HUES64 (cell line): Measurements from ENCODE around the gene SELPLG.
"Not testable (repeated sequence)": the region's sequence is repeated elsewhere in the genome, so short reads cannot be mapped to it uniquely, and the experiment has no call there.

Experiments
- H3K27ac ChIP-seq: 2 replicates; pipeline ENCODE4 v1.7.0; 2013; ENCODE audit warnings: low read depth, low read length, inconsistent platforms
- H3K27me3 ChIP-seq: 2 replicates; pipeline ENCODE4 v1.6.1; 2013; ENCODE audit warnings: mild to moderate bottlenecking, low read length; ENCODE audit not compliant: insufficient read depth
- H3K36me3 ChIP-seq: 2 replicates; pipeline ENCODE4 v1.6.1; 2013; ENCODE audit warnings: mild to moderate bottlenecking, low read length; ENCODE audit not compliant: insufficient read depth
- H3K4me1 ChIP-seq: 2 replicates; pipeline ENCODE4 v1.6.1; 2013; ENCODE audit warnings: mild to moderate bottlenecking, low read length, moderate library complexity; ENCODE audit not compliant: insufficient read depth
- H3K4me3 ChIP-seq: 2 replicates; pipeline ENCODE4 v1.5.1; 2013; ENCODE audit warnings: mild to moderate bottlenecking, low read length, moderate library complexity
- H3K9ac ChIP-seq: 2 replicates; pipeline ENCODE4 v1.6.1; 2013; ENCODE audit warnings: mild to moderate bottlenecking, low read depth, low read length
- H3K9me3 ChIP-seq: 2 replicates; pipeline ENCODE4 v1.6.1; 2013; ENCODE audit warnings: low read depth, low read length; ENCODE audit not compliant: insufficient read depth
- WGBS: fragments of 150-250, 120-280 bp; methylation state at CpG from one replicate; pipeline ENCODE4 v1.1.7; 2013; ENCODE audit warnings: missing lambda C conversion rate; 5-methylcytosine and 5-hydroxymethylcytosine counted together

Gene SELPLG

GRCh38 chr12:108582509-108582908 is 51.2 kb downstream of the SELPLG start:
- Histone ChIP-seq H3K4me3 (no peak overlapping the region), H3K36me3 (no peaks in the 10 kb centered on the region), H3K27ac (no peak overlapping the region), H3K9me3 (no peaks in the 10 kb centered on the region), H3K9ac (no peak overlapping the region), H3K27me3 (no peaks in the 10 kb centered on the region), H3K4me1 (no peaks in the 10 kb centered on the region)
- WGBS: 89% methylated on average over 9 of the region's 9 CpGs

- Histone ChIP-seq H3K27ac (no peak overlapping the region), H3K27me3 (no peaks in the 10 kb centered on the region), H3K9me3 (no peaks in the 10 kb centered on the region), H3K4me3 (no peak overlapping the region), H3K9ac (no peak overlapping the region), H3K36me3 (no peaks in the 10 kb centered on the region), H3K4me1 (no peaks in the 10 kb centered on the region)
- WGBS: 93% methylated on average over 33 of the region's 33 CpGs
These were observed 52.1 kb downstream of the SELPLG start for GRCh38 chr12:108581311-108582227.

GRCh38 chr12:108580531-108580930 is 53.2 kb downstream of the SELPLG start:
- Histone ChIP-seq H3K36me3 (no peaks in the 10 kb centered on the region), H3K9ac (no peak overlapping the region), H3K9me3 (no peaks in the 10 kb centered on the region), H3K4me1 (no peaks in the 10 kb centered on the region), H3K27ac (no peak overlapping the region), H3K4me3 (no peak overlapping the region), H3K27me3 (no peaks in the 10 kb centered on the region)
- WGBS: 59% methylated on average over 3 of the region's 3 CpGs

GRCh38 chr12:108578813-108579212 is 54.9 kb downstream of the SELPLG start:
- no peaks in the 10 kb centered on the region for H3K4me1 ChIP-seq
- WGBS: 94% methylated on average over 3 of the region's 3 CpGs
- no peaks in the 10 kb centered on the region for H3K9me3 ChIP-seq
- no peaks in the 10 kb centered on the region for H3K27me3 ChIP-seq
- H3K27ac ChIP-seq: no peak overlapping the region
- no peak overlapping the region for H3K9ac ChIP-seq
- H3K36me3 ChIP-seq: no peaks in the 10 kb centered on the region
- no peak overlapping the region for H3K4me3 ChIP-seq

GRCh38 chr12:108578264-108578663 is 55.4 kb downstream of the SELPLG start:
- Histone ChIP-seq H3K9me3 (no peaks in the 10 kb centered on the region), H3K36me3 (no peaks in the 10 kb centered on the region), H3K4me1 (no peaks in the 10 kb centered on the region), H3K9ac (no peak overlapping the region), H3K27ac (no peak overlapping the region), H3K27me3 (no peaks in the 10 kb centered on the region), H3K4me3 (no peak overlapping the region)
- 58% methylated on average over 2 of the region's 2 CpGs for WGBS

GRCh38 chr12:108577458-108577857 is 56.2 kb downstream of the SELPLG start:
- no peaks in the 10 kb centered on the region for H3K4me1 ChIP-seq
- no peak overlapping the region for H3K9ac ChIP-seq

GRCh38 chr12:108576660-108577234 is 56.9 kb downstream of the SELPLG start:
- Histone ChIP-seq H3K36me3 (no peaks in the 10 kb centered on the region), H3K27ac (no peak overlapping the region), H3K4me3 (no peak overlapping the region), H3K9ac (no peak overlapping the region), H3K4me1 (no peaks in the 10 kb centered on the region), H3K9me3 (no peaks in the 10 kb centered on the region), H3K27me3 (no peaks in the 10 kb centered on the region)
- 88% methylated on average over 6 of the region's 6 CpGs for WGBS

More at GRCh38 chr12:108577458-108577857, 56.2 kb downstream of the SELPLG start:
- Histone ChIP-seq H3K9me3 (no peaks in the 10 kb centered on the region), H3K36me3 (no peaks in the 10 kb centered on the region), H3K27me3 (no peaks in the 10 kb centered on the region), H3K4me3 (no peak overlapping the region), H3K27ac (no peak overlapping the region)

GRCh38 chr12:108575199-108575912 is 58.3 kb downstream of the SELPLG start:
- no peaks in the 10 kb centered on the region for H3K4me1 ChIP-seq
- no peak overlapping the region for H3K27ac ChIP-seq
- no peaks in the 10 kb centered on the region for H3K36me3 ChIP-seq
- H3K9me3 ChIP-seq: no peaks in the 10 kb centered on the region
- H3K27me3 ChIP-seq: no peaks in the 10 kb centered on the region
- WGBS: 98% methylated on average over 9 of the region's 9 CpGs
- no peak overlapping the region for H3K4me3 ChIP-seq
- no peak overlapping the region for H3K9ac ChIP-seq

- H3K4me1 ChIP-seq, H3K9me3 ChIP-seq, H3K27me3 ChIP-seq, H3K4me3 ChIP-seq, H3K36me3 ChIP-seq, H3K27ac ChIP-seq, H3K9ac ChIP-seq: not testable (repeated sequence)
- WGBS: 94% methylated on average over 1 of the region's 1 CpG
These were observed 59.4 kb downstream of the SELPLG start for GRCh38 chr12:108574276-108574675.

- Histone ChIP-seq H3K9ac (no peak overlapping the region), H3K27ac (no peak overlapping the region), H3K27me3 (no peaks in the 10 kb centered on the region), H3K36me3 (peaks cover 16% of the 10 kb centered on the region), H3K4me3 (no peak overlapping the region), H3K4me1 (no peaks in the 10 kb centered on the region), H3K9me3 (no peaks in the 10 kb centered on the region)
- WGBS: no CpG with 5 or more reads among the region's 2 CpGs
These were observed 60.4 kb downstream of the SELPLG start for GRCh38 chr12:108573317-108573716.

- no peaks in the 10 kb centered on the region for H3K4me1 ChIP-seq
- peaks cover 26% of the 10 kb centered on the region for H3K36me3 ChIP-seq
- no peaks in the 10 kb centered on the region for H3K27me3 ChIP-seq
- WGBS: 85% methylated on average over 8 of the region's 8 CpGs
- H3K9me3 ChIP-seq: no peaks in the 10 kb centered on the region
- H3K4me3 ChIP-seq: no peak overlapping the region
- H3K27ac ChIP-seq: no peak overlapping the region
- H3K9ac ChIP-seq: no peak overlapping the region
These were observed 61.4 kb downstream of the SELPLG start for GRCh38 chr12:108572166-108572790.
